ENCODE measurements around the gene MRPS34. TPM values are rescaled to one million over a fixed set of nuclear protein-coding genes. Genes with fewer than 3 reads are reported as not detected.

MRPS34 gene
- total and polyA plus RNA-seq, 9 of the 15 experiments (the other 6 are each of a cell fraction or from before 2014, with no cell fraction given), result 5.2 to 334 (median 92.8) TPM

- no peak overlapping the region for H3K4me2 ChIP-seq (ENCODE audit: insufficient read depth, low read length)
- DNase-seq (ENCODE audit: extremely low read depth in 1 of 4, low spot score in 3 of 4) (no peak), ATAC-seq (no peak), FAIRE-seq (no peak)
- no peaks in the 10 kb centered on the region for H3K9me3 ChIP-seq (replicated peaks; ENCODE audit: control insufficient read depth, insufficient read depth, low read depth, low read length)
- no peak overlapping the region for H2AFZ ChIP-seq (ENCODE audit: low read depth, low read length)
- H3K27me3 ChIP-seq (ENCODE audit: control insufficient read depth in 2 of 2, insufficient read depth in 2 of 2, low read length in 2 of 2), result no peaks in the 10 kb centered on the region
- ChIA-PET CTCF (ENCODE audit: low intra/inter-chr PET ratio) (interaction anchor here (0.6 kb wide), 1 partner anchor 550 kb away, joined by 3 read pairs; no protein-coding TSS in a partner anchor), POLR2A (no interaction called here)
- no peaks in the 10 kb centered on the region for H3K9me1 ChIP-seq (ENCODE audit: control insufficient read depth, insufficient read depth, low read length)
- H3K4me3 ChIP-seq, result no peak overlapping the region
- BruUV-seq (replicated peaks), result no TSS peak
- H3K4me1 ChIP-seq (replicated peaks in 1 of 2; ENCODE audit: control insufficient read depth in 2 of 2, insufficient read depth in 2 of 2, low read length in 2 of 2), result peaks cover 2 to 79% of the 10 kb centered on the region in 2 experiments; a peak in 3 of 5 replicates
- intact Hi-C loops (cut with micrococcal nuclease) (no loop called here), in situ Hi-C loops (cut with MboI) (no loop called here)
- H4K20me1 ChIP-seq (replicated peaks; ENCODE audit: control insufficient read depth, insufficient read depth, low read length), result no peaks in the 10 kb centered on the region; the same call in 1 of the 2 replicates
- peaks cover 44% of the 10 kb centered on the region for H3K79me2 ChIP-seq (ENCODE audit: control insufficient read depth, insufficient read depth, low read length)
- H3K9ac ChIP-seq (ENCODE audit: insufficient read depth in 1 of 2, low read depth in 2 of 2, low read length in 2 of 2), result no peak overlapping the region; a peak in 1 of 4 replicates
- TF ChIP-seq POLR2G (IDR thresholded peaks at IDR 0.05; ENCODE audit: low read depth, low read length), result peak; percentile 52
- TF ChIP-seq NR2C1 (IDR thresholded peaks at IDR 0.05), result no peak
- no peak for TF ChIP-seq NR2C1 (tag; IDR thresholded peaks at IDR 0.05)
- peak; percentile 18; the same call in 1 of the 2 replicates for TF ChIP-seq RBFOX2 (IDR thresholded peaks at IDR 0.05; ENCODE audit: low read depth, low read length)
- 95% methylated on average over 25 of the region's 44 CpGs for WGBS (ENCODE audit: insufficient coverage, low coverage, missing lambda C conversion rate)
- H3K36me3 ChIP-seq (ENCODE audit: control insufficient read depth, insufficient read depth, low read length), result peaks cover 59% of the 10 kb centered on the region; the same call in 1 of the 3 replicates
- no peak overlapping the region for H3K27ac ChIP-seq (ENCODE audit: extremely low read depth, low read depth, low read length)
These were observed 14.6 kb upstream of the MRPS34 start for GRCh38 chr16:1787322-1788094.

DNA sequence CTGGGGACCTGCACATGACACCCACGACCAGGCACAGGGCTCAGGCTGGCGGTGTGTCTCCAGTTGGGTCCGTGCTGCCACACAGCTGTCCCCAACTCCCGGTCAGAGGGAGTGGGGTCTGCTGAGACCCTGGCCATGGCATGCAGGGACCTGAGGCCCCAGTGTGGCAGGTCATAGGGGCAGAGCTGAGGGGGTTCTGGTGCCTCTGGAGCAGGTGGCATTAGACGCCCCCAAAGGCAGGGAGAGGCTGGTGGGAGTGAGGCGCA, 14.1 kb upstream of the MRPS34 start:
- in situ Hi-C loops (cut with MboI) (no loop called here), intact Hi-C loops (cut with micrococcal nuclease) (no loop called here)
- Histone ChIP-seq H4K20me1 (replicated peaks; ENCODE audit: control insufficient read depth, insufficient read depth, low read length) (no peaks in the 10 kb centered on the region; the same call in 1 of the 2 replicates), H3K9me3 (replicated peaks; ENCODE audit: control insufficient read depth, insufficient read depth, low read depth, low read length) (no peaks in the 10 kb centered on the region), H3K79me2 (ENCODE audit: control insufficient read depth, insufficient read depth, low read length) (peaks cover 46% of the 10 kb centered on the region), H3K27me3 (ENCODE audit: control insufficient read depth in 2 of 2, insufficient read depth in 2 of 2, low read length in 2 of 2) (no peaks in the 10 kb centered on the region), H3K27ac (ENCODE audit: extremely low read depth, low read depth, low read length) (no peak overlapping the region), H3K9ac (ENCODE audit: insufficient read depth in 1 of 2, low read depth in 2 of 2, low read length in 2 of 2) (no peak overlapping the region), H3K9me1 (ENCODE audit: control insufficient read depth, insufficient read depth, low read length) (no peaks in the 10 kb centered on the region), H2AFZ (ENCODE audit: low read depth, low read length) (no peak overlapping the region), H3K4me1 (replicated peaks in 1 of 2; ENCODE audit: control insufficient read depth in 2 of 2, insufficient read depth in 2 of 2, low read length in 2 of 2) (peaks cover 2 to 77% of the 10 kb centered on the region in 2 experiments; a peak in 3 of 5 replicates), H3K36me3 (ENCODE audit: control insufficient read depth, insufficient read depth, low read length) (peaks cover 59% of the 10 kb centered on the region; the same call in 1 of the 3 replicates), H3K4me3 (no peak overlapping the region), H3K4me2 (ENCODE audit: insufficient read depth, low read length) (no peak overlapping the region)
- WGBS (ENCODE audit: insufficient coverage, low coverage, missing lambda C conversion rate), result 77% methylated on average over 3 of the region's 6 CpGs
- FAIRE-seq (no peak), DNase-seq (ENCODE audit: extremely low read depth in 1 of 4, low spot score in 3 of 4) (no peak), ATAC-seq (no peak)
- BruUV-seq (replicated peaks), result no TSS peak
- TF ChIP-seq POLR2G (IDR thresholded peaks at IDR 0.05; ENCODE audit: low read depth, low read length), result peak; percentile 20; the same call in 1 of the 2 replicates
- TF ChIP-seq TAL1 (IDR thresholded peaks at IDR 0.05), result no peak
- ChIA-PET CTCF (ENCODE audit: low intra/inter-chr PET ratio) (no interaction called here), POLR2A (no interaction called here)
